IMR-90 (cell line): ENCODE measurements around the gene AMOTL2.

ENCODE experiments used
- CEBPB ChIP-seq: IDR thresholded peaks from 2 replicates; pipeline ENCODE4 v1.6.1; 2012; ENCODE audit warnings: low read depth, low read length, improper control_type of control experiment
- CHD1 ChIP-seq: IDR thresholded peaks from 2 replicates; pipeline ENCODE4 v1.6.1; 2012; ENCODE audit warnings: low read depth, low read length, improper control_type of control experiment
- MAFK ChIP-seq: IDR thresholded peaks from 2 replicates; pipeline ENCODE4 v1.6.1; 2012; ENCODE audit warnings: low read depth, low read length, improper control_type of control experiment
- MAZ ChIP-seq: IDR thresholded peaks from 2 replicates; pipeline ENCODE4 v1.6.1; 2012; ENCODE audit warnings: low read depth, mild to moderate bottlenecking, low read length, improper control_type of control experiment, moderate library complexity, borderline replicate concordance
- POLR2A ChIP-seq: IDR thresholded peaks from 2 replicates; pipeline ENCODE4 v1.6.1; 2012; ENCODE audit warnings: mild to moderate bottlenecking, low read depth, low read length
- RAD21 ChIP-seq: IDR thresholded peaks from 2 replicates; pipeline ENCODE4 v1.6.1; 2012; ENCODE audit warnings: low read length, improper control_type of control experiment
- RFX5 ChIP-seq: IDR thresholded peaks from 2 replicates; pipeline ENCODE4 v1.8.0; 2012; ENCODE audit warnings: low read depth, mild to moderate bottlenecking, low read length, moderate library complexity
- TF ChIP-seq, protein P1 (sequence below): conservative IDR thresholded peaks from 2 replicates; pipeline ENCODE4 v1.5.1; 2012; ENCODE audit warnings: mild to moderate bottlenecking, low read depth, low read length, improper control_type of control experiment
- TF ChIP-seq, protein P2 (sequence below): fragments of 150-350 bp; IDR thresholded peaks from 2 replicates; pipeline ENCODE4 v1.6.1; 2016; ENCODE audit warnings: low read depth, mild to moderate bottlenecking, low read length, moderate library complexity, borderline replicate concordance
- TF ChIP-seq, protein P3 (sequence below): fragments of 150-350 bp; IDR thresholded peaks from 2 replicates; pipeline ENCODE4 v1.6.1; 2017; ENCODE audit warnings: mild to moderate bottlenecking, antibody characterized with exemption, low read length, low read depth

GRCh38 chr3:134331811-134332199 lies 42.4 kb downstream of the AMOTL2 start:
- TF ChIP-seq RAD21 (no peak), CHD1 (no peak), MAZ (no peak), POLR2A (no peak), MAFK (no peak), CEBPB (no peak), RFX5 (no peak)
- TF ChIP-seq, protein P1, sequence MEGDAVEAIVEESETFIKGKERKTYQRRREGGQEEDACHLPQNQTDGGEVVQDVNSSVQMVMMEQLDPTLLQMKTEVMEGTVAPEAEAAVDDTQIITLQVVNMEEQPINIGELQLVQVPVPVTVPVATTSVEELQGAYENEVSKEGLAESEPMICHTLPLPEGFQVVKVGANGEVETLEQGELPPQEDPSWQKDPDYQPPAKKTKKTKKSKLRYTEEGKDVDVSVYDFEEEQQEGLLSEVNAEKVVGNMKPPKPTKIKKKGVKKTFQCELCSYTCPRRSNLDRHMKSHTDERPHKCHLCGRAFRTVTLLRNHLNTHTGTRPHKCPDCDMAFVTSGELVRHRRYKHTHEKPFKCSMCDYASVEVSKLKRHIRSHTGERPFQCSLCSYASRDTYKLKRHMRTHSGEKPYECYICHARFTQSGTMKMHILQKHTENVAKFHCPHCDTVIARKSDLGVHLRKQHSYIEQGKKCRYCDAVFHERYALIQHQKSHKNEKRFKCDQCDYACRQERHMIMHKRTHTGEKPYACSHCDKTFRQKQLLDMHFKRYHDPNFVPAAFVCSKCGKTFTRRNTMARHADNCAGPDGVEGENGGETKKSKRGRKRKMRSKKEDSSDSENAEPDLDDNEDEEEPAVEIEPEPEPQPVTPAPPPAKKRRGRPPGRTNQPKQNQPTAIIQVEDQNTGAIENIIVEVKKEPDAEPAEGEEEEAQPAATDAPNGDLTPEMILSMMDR: no peak
- TF ChIP-seq, protein P2, sequence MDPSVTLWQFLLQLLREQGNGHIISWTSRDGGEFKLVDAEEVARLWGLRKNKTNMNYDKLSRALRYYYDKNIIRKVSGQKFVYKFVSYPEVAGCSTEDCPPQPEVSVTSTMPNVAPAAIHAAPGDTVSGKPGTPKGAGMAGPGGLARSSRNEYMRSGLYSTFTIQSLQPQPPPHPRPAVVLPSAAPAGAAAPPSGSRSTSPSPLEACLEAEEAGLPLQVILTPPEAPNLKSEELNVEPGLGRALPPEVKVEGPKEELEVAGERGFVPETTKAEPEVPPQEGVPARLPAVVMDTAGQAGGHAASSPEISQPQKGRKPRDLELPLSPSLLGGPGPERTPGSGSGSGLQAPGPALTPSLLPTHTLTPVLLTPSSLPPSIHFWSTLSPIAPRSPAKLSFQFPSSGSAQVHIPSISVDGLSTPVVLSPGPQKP: no peak
- TF ChIP-seq, protein P3, sequence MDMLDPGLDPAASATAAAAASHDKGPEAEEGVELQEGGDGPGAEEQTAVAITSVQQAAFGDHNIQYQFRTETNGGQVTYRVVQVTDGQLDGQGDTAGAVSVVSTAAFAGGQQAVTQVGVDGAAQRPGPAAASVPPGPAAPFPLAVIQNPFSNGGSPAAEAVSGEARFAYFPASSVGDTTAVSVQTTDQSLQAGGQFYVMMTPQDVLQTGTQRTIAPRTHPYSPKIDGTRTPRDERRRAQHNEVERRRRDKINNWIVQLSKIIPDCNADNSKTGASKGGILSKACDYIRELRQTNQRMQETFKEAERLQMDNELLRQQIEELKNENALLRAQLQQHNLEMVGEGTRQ: no peak
